GM12801 (cell line): ENCODE results near the gene PHACTR3.

ENCODE experiments used
- CTCF ChIP-seq: IDR thresholded peaks from one replicate; pipeline ENCODE4 v1.5.1; 2011; ENCODE audit warnings: control low read depth; ENCODE audit not compliant: insufficient read length; ENCODE audit errors: extremely low read depth

Gene PHACTR3

GRCh38 chr20:59776059-59776603 is 171.8 kb downstream of the PHACTR3 start:
- no peak for TF ChIP-seq CTCF

DNA sequence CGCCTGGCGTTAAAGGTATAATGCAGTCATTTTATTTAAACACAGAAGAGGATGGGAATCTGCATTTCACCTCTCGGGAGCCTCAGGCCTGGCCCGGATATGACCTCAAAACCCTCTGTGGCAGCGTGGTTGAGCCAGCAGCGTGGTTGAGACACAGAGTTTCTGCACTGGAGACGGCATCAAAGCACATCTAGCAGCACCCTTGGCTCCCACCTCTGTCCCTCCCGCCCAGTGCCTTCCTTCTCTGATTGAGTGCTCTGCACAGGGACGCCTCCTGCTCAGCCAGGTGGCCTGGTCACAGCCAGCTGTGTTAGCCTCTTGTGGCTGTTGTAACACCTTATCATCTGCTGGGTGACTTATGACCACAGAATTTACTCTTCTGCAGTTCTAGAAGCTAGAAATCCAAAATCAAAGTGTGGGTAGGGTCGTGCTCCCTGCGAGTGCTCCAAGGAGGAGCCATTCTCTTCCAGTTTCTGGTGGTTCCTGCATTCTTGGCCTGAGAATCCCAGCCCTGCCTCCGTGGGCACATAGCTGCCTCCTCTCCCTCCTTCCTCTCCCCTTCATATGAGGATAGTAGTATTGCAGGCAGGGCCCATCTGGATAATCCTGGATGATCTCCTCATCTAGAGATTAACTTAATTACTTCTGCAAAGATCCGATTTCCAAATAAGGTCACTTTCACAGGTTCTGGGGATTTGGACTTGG is 172.4 kb downstream of the PHACTR3 start:
- no peak for TF ChIP-seq CTCF

GRCh38 chr20:59777331-59777725 is 173.0 kb downstream of the PHACTR3 start:
- TF ChIP-seq CTCF: no peak

GRCh38 chr20:59777814-59778575 is 173.7 kb downstream of the PHACTR3 start:
- TF ChIP-seq CTCF: no peak

GRCh38 chr20:59778615-59779200 is 174.4 kb downstream of the PHACTR3 start:
- TF ChIP-seq CTCF: no peak

GRCh38 chr20:59779656-59780380 is 175.5 kb downstream of the PHACTR3 start:
- TF ChIP-seq CTCF: no peak
